H9 (cell line): Measurements from ENCODE around the gene NTMT1. TPM values are rescaled to one million over a fixed set of nuclear protein-coding genes. Genes with fewer than 3 reads are reported as not detected.

ENCODE experiments used
- DNase-seq: peaks from one replicate; pipeline ENCODE4 v3.0.0-alpha.2; 2017
- H2AFZ ChIP-seq: one replicate; pipeline ENCODE4 v1.6.1; 2013; ENCODE audit warnings: mild to moderate bottlenecking, low read length, control low read depth, moderate library complexity
- H2AK5ac ChIP-seq: 2 replicates; pipeline ENCODE4 v1.6.1; 2013; ENCODE audit warnings: low read length, control low read depth, mixed read lengths; ENCODE audit not compliant: insufficient read length
- H2BK120ac ChIP-seq: one replicate; pipeline ENCODE4 v1.6.1; 2013; ENCODE audit warnings: low read depth, mild to moderate bottlenecking, low read length, control low read depth, inconsistent platforms; ENCODE audit not compliant: poor library complexity, severe bottlenecking
- H2BK12ac ChIP-seq: 2 replicates; pipeline ENCODE4 v1.6.1; 2013; ENCODE audit warnings: low read length, control low read depth, mixed read lengths, low read depth; ENCODE audit not compliant: insufficient read length
- H2BK15ac ChIP-seq: 2 replicates; pipeline ENCODE4 v1.6.1; 2013; ENCODE audit warnings: low read depth, low read length, control low read depth
- H2BK20ac ChIP-seq: one replicate; pipeline ENCODE4 v1.6.1; 2013; ENCODE audit warnings: low read depth, mild to moderate bottlenecking, low read length, control low read depth, inconsistent platforms; ENCODE audit not compliant: poor library complexity, severe bottlenecking
- H2BK5ac ChIP-seq: 2 replicates; pipeline ENCODE4 v1.6.1; 2013; ENCODE audit warnings: low read length, control low read depth, mixed read lengths; ENCODE audit not compliant: insufficient read length
- H3K14ac ChIP-seq: 2 replicates; pipeline ENCODE4 v1.6.1; 2013; ENCODE audit warnings: low read length, control low read depth; ENCODE audit not compliant: insufficient read depth
- H3K18ac ChIP-seq: 2 replicates; pipeline ENCODE4 v1.6.1; 2013; ENCODE audit warnings: low read depth, mild to moderate bottlenecking, mixed read lengths, low read length, control low read depth; ENCODE audit not compliant: insufficient read length
- H3K23ac ChIP-seq: 2 replicates; pipeline ENCODE4 v1.6.1; 2013; ENCODE audit warnings: low read length, control low read depth, mixed read lengths, low read depth; ENCODE audit not compliant: insufficient read length
- H3K23me2 ChIP-seq: 2 replicates; pipeline ENCODE4 v1.6.1; 2013; ENCODE audit warnings: low read depth, mild to moderate bottlenecking, mixed read lengths, low read length, control low read depth; ENCODE audit not compliant: insufficient read length, poor library complexity, severe bottlenecking
- H3K27ac ChIP-seq: 2 replicates; pipeline ENCODE4 v1.5.1; 2013; ENCODE audit warnings: low read length, control low read depth, mixed read lengths, low read depth; ENCODE audit not compliant: insufficient read length
- H3K27me3 ChIP-seq: 2 replicates; pipeline ENCODE4 v1.6.1; 2013; ENCODE audit warnings: low read length, control low read depth, inconsistent platforms; ENCODE audit not compliant: insufficient read depth
- H3K4ac ChIP-seq: 2 replicates; pipeline ENCODE4 v1.6.1; 2013; ENCODE audit warnings: low read depth, mild to moderate bottlenecking, control low read depth, inconsistent platforms, low read length, moderate library complexity
- H3K4me1 ChIP-seq: 2 replicates; pipeline ENCODE4 v1.6.1; 2013; ENCODE audit warnings: low read length, control low read depth, inconsistent platforms; ENCODE audit not compliant: insufficient read depth
- H3K4me2 ChIP-seq: 2 replicates; pipeline ENCODE4 v1.6.1; 2013; ENCODE audit warnings: low read length, control low read depth, mixed read lengths; ENCODE audit not compliant: insufficient read length, insufficient read depth
- H3K56ac ChIP-seq: 2 replicates; pipeline ENCODE4 v1.6.1; 2013; ENCODE audit warnings: low read depth, mild to moderate bottlenecking, mixed read lengths, low read length, control low read depth; ENCODE audit not compliant: insufficient read length
- H3K79me1 ChIP-seq: 2 replicates; pipeline ENCODE4 v1.6.1; 2013; ENCODE audit warnings: low read depth, mild to moderate bottlenecking, moderate library complexity, low read length, control low read depth, inconsistent platforms; ENCODE audit not compliant: insufficient read depth, poor library complexity, severe bottlenecking
- H3K79me2 ChIP-seq: 2 replicates; pipeline ENCODE4 v1.6.1; 2013; ENCODE audit warnings: low read length, control low read depth, inconsistent platforms; ENCODE audit not compliant: insufficient read depth
- H3K9ac ChIP-seq: 2 replicates; pipeline ENCODE4 v1.6.1; 2013; ENCODE audit warnings: low read length, control low read depth, mixed read lengths; ENCODE audit not compliant: insufficient read length; ENCODE audit errors: extremely low read depth
- H3K9me3 ChIP-seq: one replicate; pipeline ENCODE4 v1.6.1; 2013; ENCODE audit warnings: low read depth, low read length, inconsistent platforms; ENCODE audit not compliant: control insufficient read depth
- H3T11ph ChIP-seq: one replicate; pipeline ENCODE4 v1.6.1; 2013; ENCODE audit warnings: mild to moderate bottlenecking, low read length, control low read depth, inconsistent platforms
- H4K20me1 ChIP-seq: one replicate; pipeline ENCODE4 v1.6.1; 2013; ENCODE audit not compliant: control insufficient read depth, insufficient read length, insufficient read depth
- H4K5ac ChIP-seq: 2 replicates; pipeline ENCODE4 v1.6.1; 2013; ENCODE audit warnings: low read depth, mild to moderate bottlenecking, mixed read lengths, low read length, control low read depth; ENCODE audit not compliant: insufficient read length
- H4K8ac ChIP-seq: replicated peaks from 2 replicates; pipeline ENCODE4 v1.6.1; 2013; ENCODE audit warnings: low read length, control low read depth, mixed read lengths, low read depth; ENCODE audit not compliant: insufficient read length
- H4K91ac ChIP-seq: 2 replicates; pipeline ENCODE4 v1.6.1; 2013; ENCODE audit warnings: low read depth, mild to moderate bottlenecking, moderate library complexity, mixed read lengths, low read length, control low read depth; ENCODE audit not compliant: insufficient read length
- H3K27ac Mint-ChIP-seq, 3 experiments: 2 replicates in 2 of 3; 3 replicates in 1 of 3; pipeline ENCODE4 v1.8.0; 2020 to 2021; ENCODE audit warnings: mixed read lengths in 3 of 3, mild to moderate bottlenecking in 1 of 3, moderate library complexity in 1 of 3
- H3K27me3 Mint-ChIP-seq: 2 replicates; pipeline ENCODE4 v1.8.0; 2021; ENCODE audit warnings: low read depth, mild to moderate bottlenecking, moderate library complexity, mixed read lengths
- H3K36me3 Mint-ChIP-seq, 3 experiments: 2 replicates in 2 of 3; 3 replicates in 1 of 3; pipeline ENCODE4 v1.8.0; 2020 to 2021; ENCODE audit warnings: low read depth in 3 of 3, mixed read lengths in 3 of 3; ENCODE audit not compliant: insufficient read depth in 1 of 3
- H3K4me1 Mint-ChIP-seq, 2 experiments: 2 replicates each; pipeline ENCODE4 v1.8.0; 2020; ENCODE audit warnings: mixed read lengths in 2 of 2
- H3K4me3 Mint-ChIP-seq, 2 experiments: 2 replicates in 1 of 2; 3 replicates in 1 of 2; pipeline ENCODE4 v1.8.0; 2020 to 2021; ENCODE audit warnings: mild to moderate bottlenecking in 2 of 2, mixed read lengths in 2 of 2, moderate library complexity in 1 of 2
- H3K9me3 Mint-ChIP-seq, 2 experiments: 2 replicates in 1 of 2; 3 replicates in 1 of 2; pipeline ENCODE4 v1.8.0; 2020; ENCODE audit warnings: mild to moderate bottlenecking in 2 of 2, mixed read lengths in 2 of 2, moderate library complexity in 1 of 2
- CTCF ChIP-seq: fragments of 200-600 bp; sonication (generic); conservative IDR thresholded peaks from 3 replicates; pipeline ENCODE4 v1.8.0; 2021; ENCODE audit warnings: antibody characterized with exemption, mild to moderate bottlenecking
- WGBS: extraction: QIAGEN DNeasy Blood & Tissue Kit; methylation state at CpG from one replicate; pipeline ENCODE4 v1.1.7; 2013; ENCODE audit warnings: missing lambda C conversion rate, low lambda C conversion rate, mixed read lengths; ENCODE audit not compliant: insufficient read length; ENCODE audit errors: extremely low coverage; 5-methylcytosine and 5-hydroxymethylcytosine counted together
- total RNA-seq: library from RNA; stranded (reverse); gene quantifications from 2 replicates; pipeline ENCODE4 v1.2.1, GENCODE V29; 2021

Gene NTMT1
- total RNA-seq, 1 experiment from 2014 or later = 57.9 TPM

GRCh38 chr9:129613520-129614175 lies 12.3 kb upstream of the NTMT1 start:
- no CpG with 5 or more reads among the region's 19 CpGs for WGBS
- peaks cover 0 to 3% of the 10 kb centered on the region in 2 experiments; a peak in 2 of 5 replicates for H3K9me3 Mint-ChIP-seq

More at GRCh38 chr9:129613520-129614175, 12.3 kb upstream of the NTMT1 start:
- no peak overlapping the region for H4K8ac ChIP-seq
- H3K4me2 ChIP-seq = no peak overlapping the region
- no peak overlapping the region for H2AK5ac ChIP-seq
- H3K56ac ChIP-seq = no peak overlapping the region
- H3K4me1 ChIP-seq = no peaks in the 10 kb centered on the region
- H3K27ac ChIP-seq = no peak overlapping the region
- no peak for TF ChIP-seq CTCF
- no peaks in the 10 kb centered on the region for H3K9me3 ChIP-seq
- no peak overlapping the region for H3K14ac ChIP-seq
- no peak overlapping the region for H3K18ac ChIP-seq
- DNase-seq = no peak
- Mint-ChIP-seq H3K27ac (no peak overlapping the region), H3K36me3 (no peaks in the 10 kb centered on the region; a peak in 1 of 7 replicates), H3K4me1 (peaks cover 16 to 19% of the 10 kb centered on the region in 2 experiments), H3K27me3 (peaks cover 62% of the 10 kb centered on the region), H3K4me3 (no peak overlapping the region)
- H3K27me3 ChIP-seq = no peaks in the 10 kb centered on the region
- H2BK20ac ChIP-seq = no peak overlapping the region
- H4K91ac ChIP-seq = no peak overlapping the region
- no peak overlapping the region for H2BK5ac ChIP-seq
- H4K5ac ChIP-seq = no peak overlapping the region
- no peak overlapping the region for H2BK12ac ChIP-seq
- H3K23me2 ChIP-seq = peaks cover 5% of the 10 kb centered on the region
- no peak overlapping the region for H2BK120ac ChIP-seq
- H3K4ac ChIP-seq = no peak overlapping the region
- H2BK15ac ChIP-seq = no peak overlapping the region
- no peaks in the 10 kb centered on the region for H3K79me1 ChIP-seq
- H3K9ac ChIP-seq = no peak overlapping the region
- H4K20me1 ChIP-seq = no peaks in the 10 kb centered on the region
- no peak overlapping the region for H2AFZ ChIP-seq
- no peak overlapping the region for H3K23ac ChIP-seq
- no peaks in the 10 kb centered on the region for H3K79me2 ChIP-seq
- H3T11ph ChIP-seq = no peak overlapping the region
